ENCODE results near the gene SPATC1L.
"Not testable (repeated sequence)": the region's sequence is repeated elsewhere in the genome, so short reads cannot be mapped to it uniquely, and the experiment has no call there.

The SPATC1L gene

DNA sequence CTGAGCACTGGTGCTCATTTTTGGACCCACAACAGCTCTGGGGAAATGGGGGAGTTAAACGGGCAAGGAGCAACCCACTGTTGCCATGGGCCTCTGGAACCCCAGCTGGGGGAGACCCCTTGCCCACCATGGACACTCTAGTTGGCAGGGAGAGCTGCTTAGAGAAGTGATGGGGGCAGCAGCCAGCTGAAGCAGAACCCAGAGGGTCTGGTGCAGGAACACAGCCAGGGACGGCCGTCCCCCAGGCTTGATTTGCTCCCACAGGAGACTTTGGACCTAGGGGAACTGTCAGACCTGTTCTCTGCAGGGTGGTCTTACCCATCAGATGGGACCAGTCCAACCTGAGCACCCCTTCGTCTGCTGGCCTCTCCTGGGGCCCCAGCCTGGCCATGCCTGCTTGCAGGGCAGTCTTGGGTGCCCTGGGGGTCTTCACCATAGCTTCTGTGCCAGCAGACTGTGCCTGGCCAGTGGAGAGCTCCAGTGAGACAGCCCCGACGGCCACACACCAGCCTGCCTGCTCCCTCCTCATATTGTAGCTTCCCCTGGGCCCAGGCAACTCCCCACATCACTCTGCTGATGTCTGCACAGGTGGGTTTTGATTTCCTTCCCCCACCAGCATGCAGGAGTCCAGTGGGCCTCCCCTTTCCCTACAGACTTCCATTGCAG, 11.3 kb downstream of the SPATC1L start:
- Histone ChIP-seq H3K4me3 (ENCODE audit: low read depth, low read length) (no peak overlapping the region), H3K27me3 (0 out of 2 replicates have a peak, but pooled peaks cover 3% of the 10 kb centered on the region), H3K9me3 (no peaks in the 10 kb centered on the region), H3K4me1 (no peaks in the 10 kb centered on the region), H3K36me3 (no peaks in the 10 kb centered on the region)
- TF ChIP-seq, protein P1, sequence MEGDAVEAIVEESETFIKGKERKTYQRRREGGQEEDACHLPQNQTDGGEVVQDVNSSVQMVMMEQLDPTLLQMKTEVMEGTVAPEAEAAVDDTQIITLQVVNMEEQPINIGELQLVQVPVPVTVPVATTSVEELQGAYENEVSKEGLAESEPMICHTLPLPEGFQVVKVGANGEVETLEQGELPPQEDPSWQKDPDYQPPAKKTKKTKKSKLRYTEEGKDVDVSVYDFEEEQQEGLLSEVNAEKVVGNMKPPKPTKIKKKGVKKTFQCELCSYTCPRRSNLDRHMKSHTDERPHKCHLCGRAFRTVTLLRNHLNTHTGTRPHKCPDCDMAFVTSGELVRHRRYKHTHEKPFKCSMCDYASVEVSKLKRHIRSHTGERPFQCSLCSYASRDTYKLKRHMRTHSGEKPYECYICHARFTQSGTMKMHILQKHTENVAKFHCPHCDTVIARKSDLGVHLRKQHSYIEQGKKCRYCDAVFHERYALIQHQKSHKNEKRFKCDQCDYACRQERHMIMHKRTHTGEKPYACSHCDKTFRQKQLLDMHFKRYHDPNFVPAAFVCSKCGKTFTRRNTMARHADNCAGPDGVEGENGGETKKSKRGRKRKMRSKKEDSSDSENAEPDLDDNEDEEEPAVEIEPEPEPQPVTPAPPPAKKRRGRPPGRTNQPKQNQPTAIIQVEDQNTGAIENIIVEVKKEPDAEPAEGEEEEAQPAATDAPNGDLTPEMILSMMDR (IDR thresholded peaks at IDR 0.05; ENCODE audit: low read depth, low read length) = no peak
- no peak for DNase-seq

DNA sequence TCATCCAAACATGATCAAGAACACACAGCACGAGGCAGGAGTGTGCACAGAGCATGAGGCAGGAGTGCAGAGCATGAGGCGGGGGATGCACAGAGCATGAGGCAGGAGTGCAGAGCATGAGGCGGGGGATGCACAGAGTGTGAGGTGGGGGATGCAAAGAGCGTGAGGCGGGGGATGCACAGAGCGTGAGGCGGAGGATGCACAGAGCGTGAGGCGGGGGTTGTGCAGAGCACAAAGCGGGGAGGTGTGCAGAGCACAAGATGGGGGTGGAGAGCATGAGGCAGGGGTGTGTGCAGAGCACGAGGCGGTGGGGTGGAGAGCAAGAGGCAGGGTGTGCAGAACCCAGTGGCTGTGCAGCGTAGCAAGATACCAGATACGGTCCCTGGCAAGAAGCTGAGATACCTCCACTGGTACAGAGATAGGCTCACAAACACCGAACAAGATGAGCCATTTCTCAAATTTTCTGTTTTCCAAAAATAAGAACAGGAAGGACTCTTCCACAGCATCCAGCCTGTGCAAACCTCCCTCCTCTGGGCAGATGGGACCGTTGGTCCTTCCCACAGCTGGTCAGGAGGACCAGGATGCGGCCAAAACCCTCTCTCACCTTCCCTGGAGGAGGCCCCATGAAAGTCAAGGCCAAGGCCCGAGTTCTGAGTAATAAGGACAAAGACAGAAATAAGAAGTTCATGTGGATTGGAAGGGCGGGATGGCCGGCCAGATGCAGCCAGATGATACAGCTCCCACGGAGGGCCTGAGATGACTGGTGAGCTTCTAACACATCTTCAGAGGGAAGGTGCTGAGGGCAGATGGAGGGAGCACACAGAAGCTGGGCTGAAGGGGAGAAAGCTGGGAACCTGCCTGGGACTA, 12.0 kb downstream of the SPATC1L start:
- H3K4me1 ChIP-seq = no peaks in the 10 kb centered on the region
- no peak overlapping the region for H3K4me3 ChIP-seq (ENCODE audit: low read depth, low read length)
- TF ChIP-seq, protein P1 (IDR thresholded peaks at IDR 0.05; ENCODE audit: low read depth, low read length) = no peak
- DNase-seq = no peak
- H3K9me3 ChIP-seq = no peaks in the 10 kb centered on the region
- no peaks in the 10 kb centered on the region for H3K36me3 ChIP-seq
- 0 out of 2 replicates have a peak, but pooled peaks cover 3% of the 10 kb centered on the region for H3K27me3 ChIP-seq

DNA sequence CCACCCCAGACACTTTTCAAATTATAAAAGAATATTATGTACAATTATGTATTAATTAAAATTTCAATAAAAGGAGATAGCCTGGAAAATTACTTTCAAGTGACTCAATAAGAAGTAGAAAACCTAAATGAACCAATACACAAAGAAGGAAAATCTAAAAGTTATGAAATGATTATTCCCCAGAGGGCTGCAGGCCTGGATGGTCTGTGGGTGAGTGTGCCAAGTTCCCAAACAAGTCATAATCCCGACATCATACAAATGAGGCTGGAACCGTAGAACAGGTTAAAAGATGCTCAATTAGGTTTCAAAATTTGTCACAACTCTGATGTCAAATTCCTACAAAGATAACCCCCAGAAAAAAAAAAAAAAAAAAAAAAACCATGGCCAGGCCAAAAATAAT, 12.7 kb downstream of the SPATC1L start:
- Histone ChIP-seq H3K4me1 (no peaks in the 10 kb centered on the region), H3K4me3 (ENCODE audit: low read depth, low read length) (no peak overlapping the region), H3K9me3 (no peaks in the 10 kb centered on the region), H3K27me3 (0 out of 2 replicates have a peak, but pooled peaks cover 3% of the 10 kb centered on the region), H3K36me3 (no peaks in the 10 kb centered on the region)
- DNase-seq = no peak
- TF ChIP-seq, protein P1 (IDR thresholded peaks at IDR 0.05; ENCODE audit: low read depth, low read length) = no peak

DNA sequence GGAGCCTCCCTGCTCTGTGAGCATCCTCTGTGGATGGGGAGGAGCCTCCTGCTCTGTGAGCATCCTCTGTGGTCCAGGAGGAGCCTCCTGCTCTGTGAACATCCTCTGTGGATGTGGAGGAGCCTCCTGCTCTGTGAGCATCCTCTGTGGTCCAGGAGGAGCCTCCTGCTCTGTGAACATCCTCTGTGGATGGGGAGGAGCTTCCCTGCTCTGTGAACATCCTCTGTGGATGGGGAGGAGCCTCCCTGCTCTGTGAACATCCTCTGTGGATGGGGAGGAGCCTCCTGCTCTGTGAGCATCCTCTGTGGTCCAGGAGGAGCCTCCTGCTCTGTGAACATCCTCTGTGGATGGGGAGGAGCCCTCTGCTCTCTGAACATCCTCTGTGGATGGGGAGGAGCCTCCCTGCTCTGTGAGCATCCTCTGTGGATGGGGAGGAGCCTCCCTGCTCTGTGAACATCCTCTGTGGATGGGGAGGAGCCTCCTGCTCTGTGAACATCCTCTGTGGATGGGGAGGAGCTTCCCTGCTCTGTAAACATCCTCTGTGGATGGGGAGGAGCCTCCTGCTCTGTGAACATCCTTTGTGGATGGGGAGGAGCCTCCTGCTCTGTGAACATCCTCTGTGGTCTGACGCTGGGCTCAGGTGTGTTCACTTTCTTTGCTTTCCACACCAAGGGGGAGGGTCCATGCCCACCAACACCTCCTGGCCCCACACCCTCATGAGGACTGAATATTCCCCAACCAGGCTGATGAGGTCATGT, 13.6 kb downstream of the SPATC1L start:
- not testable (repeated sequence) for H3K4me3 ChIP-seq (ENCODE audit: low read depth, low read length); H3K4me1 ChIP-seq; H3K36me3 ChIP-seq; H3K27me3 ChIP-seq; H3K9me3 ChIP-seq; DNase-seq

DNA sequence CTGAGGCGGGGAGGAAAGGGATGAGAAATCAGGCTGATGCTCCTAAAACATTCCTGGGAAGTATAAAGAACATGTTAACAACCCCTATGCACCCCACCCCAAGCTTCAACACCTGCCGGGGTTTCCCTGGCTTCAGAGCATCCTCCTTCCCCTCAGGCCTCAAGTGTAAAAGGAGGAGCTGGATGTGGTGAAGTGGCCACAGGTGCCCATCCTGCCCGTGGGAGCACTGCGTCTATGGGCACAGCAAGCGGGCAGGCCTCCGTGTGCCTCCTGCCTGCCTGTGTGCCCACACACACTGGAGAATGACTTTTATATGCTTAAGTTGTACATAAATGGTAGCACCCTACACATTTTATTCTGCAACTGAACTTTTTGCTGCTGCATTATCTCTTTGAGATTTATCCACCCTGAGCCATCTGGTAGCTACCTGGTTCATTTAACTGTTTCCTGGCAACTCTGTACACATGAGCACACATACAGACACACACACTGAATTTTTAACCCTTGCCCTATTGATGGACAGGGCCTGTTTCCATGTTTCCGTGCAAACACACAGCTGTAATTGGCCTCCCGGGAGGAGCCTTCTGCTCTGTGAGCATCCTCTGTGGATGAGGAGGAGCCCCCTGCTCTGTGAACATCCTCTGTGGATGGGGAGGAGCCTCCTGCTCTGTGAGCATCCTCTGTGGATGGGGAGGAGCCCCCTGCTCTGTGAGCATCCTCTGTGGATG, 15.4 kb downstream of the SPATC1L start:
- no peak for DNase-seq
- H3K4me3 ChIP-seq (ENCODE audit: low read depth, low read length) = no peak overlapping the region

More for the DNA sequence above, 15.4 kb downstream of the SPATC1L start:
- H3K27me3 ChIP-seq = no peaks in the 10 kb centered on the region
- no peaks in the 10 kb centered on the region for H3K4me1 ChIP-seq
- no peaks in the 10 kb centered on the region for H3K9me3 ChIP-seq
- no peaks in the 10 kb centered on the region for H3K36me3 ChIP-seq
- TF ChIP-seq, protein P1 (IDR thresholded peaks at IDR 0.05; ENCODE audit: low read depth, low read length) = no peak
